Measurements from ENCODE around the gene PGLYRP2. TPM values are rescaled to one million over a fixed set of nuclear protein-coding genes. Genes with fewer than 3 reads are reported as not detected.
"Not testable (repeated sequence)": the region's sequence is repeated elsewhere in the genome, so short reads cannot be mapped to it uniquely, and the experiment has no call there.

The PGLYRP2 gene, protein sequence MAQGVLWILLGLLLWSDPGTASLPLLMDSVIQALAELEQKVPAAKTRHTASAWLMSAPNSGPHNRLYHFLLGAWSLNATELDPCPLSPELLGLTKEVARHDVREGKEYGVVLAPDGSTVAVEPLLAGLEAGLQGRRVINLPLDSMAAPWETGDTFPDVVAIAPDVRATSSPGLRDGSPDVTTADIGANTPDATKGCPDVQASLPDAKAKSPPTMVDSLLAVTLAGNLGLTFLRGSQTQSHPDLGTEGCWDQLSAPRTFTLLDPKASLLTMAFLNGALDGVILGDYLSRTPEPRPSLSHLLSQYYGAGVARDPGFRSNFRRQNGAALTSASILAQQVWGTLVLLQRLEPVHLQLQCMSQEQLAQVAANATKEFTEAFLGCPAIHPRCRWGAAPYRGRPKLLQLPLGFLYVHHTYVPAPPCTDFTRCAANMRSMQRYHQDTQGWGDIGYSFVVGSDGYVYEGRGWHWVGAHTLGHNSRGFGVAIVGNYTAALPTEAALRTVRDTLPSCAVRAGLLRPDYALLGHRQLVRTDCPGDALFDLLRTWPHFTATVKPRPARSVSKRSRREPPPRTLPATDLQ
- total RNA-seq = under 1 TPM; 0.07 TPM

GRCh38 chr19:15479391-15480345, at the start of gene PGLYRP2:
PGLYRP2 (minus strand) TSS chr19:15479501; CDS start chr19:15479371, 130 bp downstream.
- H3K27me3 Mint-ChIP-seq (ENCODE audit: low read depth) = no peaks in the 10 kb centered on the region
- no peak within 1 kb of the TSS for H3K4me3 Mint-ChIP-seq
- intact Hi-C loops (cut with micrococcal nuclease) = loop anchor here (1.0 kb wide), 1 partner anchor 77 kb away; no protein-coding TSS in a partner anchor
- CTCF ChIA-PET = interaction anchor here (0.9 to 1.1 kb wide), 4 partner anchors 16 to 325 kb away, joined by 3 to 7 read pairs (median 4); no protein-coding TSS in a partner anchor
- H3K27ac Mint-ChIP-seq = no peak within 1 kb of the TSS
- H3K4me1 Mint-ChIP-seq (ENCODE audit: low read depth) = peaks cover 34% of the 10 kb centered on the region
- H3K36me3 Mint-ChIP-seq (ENCODE audit: low read depth) = no peaks in the 10 kb centered on the region
- H3K9me3 Mint-ChIP-seq = no peaks in the 10 kb centered on the region
- DNase-seq = peak; percentile 35

GRCh38 chr19:15527705-15528104, 48.4 kb upstream of the PGLYRP2 start:
- CTCF ChIA-PET = interaction anchor here (0.6 to 0.9 kb wide), 3 partner anchors 28 to 48 kb away, joined by 3 to 7 read pairs (median 5); no protein-coding TSS in a partner anchor
- H3K27ac Mint-ChIP-seq = no peak overlapping the region
- intact Hi-C loops (cut with micrococcal nuclease) = no loop called here
- peaks cover 2% of the 10 kb centered on the region for H3K36me3 Mint-ChIP-seq (ENCODE audit: low read depth)
- no peak overlapping the region for H3K4me3 Mint-ChIP-seq
- no peaks in the 10 kb centered on the region for H3K27me3 Mint-ChIP-seq (ENCODE audit: low read depth)
- H3K4me1 Mint-ChIP-seq (ENCODE audit: low read depth) = peaks cover 14% of the 10 kb centered on the region
- no peak for DNase-seq
- peaks cover 5% of the 10 kb centered on the region for H3K9me3 Mint-ChIP-seq

- intact Hi-C loops (cut with micrococcal nuclease) = no loop called here
- H3K9me3 Mint-ChIP-seq = peaks cover 5% of the 10 kb centered on the region
- H3K4me1 Mint-ChIP-seq (ENCODE audit: low read depth) = peaks cover 7% of the 10 kb centered on the region
Measured at GRCh38 chr19:15526408-15526807, 47.1 kb upstream of the PGLYRP2 start.

GRCh38 chr19:15525291-15525690, 46.0 kb upstream of the PGLYRP2 start:
- H3K9me3 Mint-ChIP-seq = peaks cover under 1% of the 10 kb centered on the region
- no peaks in the 10 kb centered on the region for H3K27me3 Mint-ChIP-seq (ENCODE audit: low read depth)
- intact Hi-C loops (cut with micrococcal nuclease) = no loop called here
- H3K36me3 Mint-ChIP-seq (ENCODE audit: low read depth) = peaks cover under 1% of the 10 kb centered on the region
- no peak for DNase-seq
- H3K27ac Mint-ChIP-seq = no peak overlapping the region
- H3K4me3 Mint-ChIP-seq = no peak overlapping the region
- peaks cover 7% of the 10 kb centered on the region for H3K4me1 Mint-ChIP-seq (ENCODE audit: low read depth)
- CTCF ChIA-PET = interaction anchor here (0.6 kb wide), 2 partner anchors 317 to 420 kb away, joined by 3 read pairs; no protein-coding TSS in a partner anchor

More at GRCh38 chr19:15526408-15526807, 47.1 kb upstream of the PGLYRP2 start:
- peaks cover 2% of the 10 kb centered on the region for H3K36me3 Mint-ChIP-seq (ENCODE audit: low read depth)
- H3K4me3 Mint-ChIP-seq = no peak overlapping the region
- no peaks in the 10 kb centered on the region for H3K27me3 Mint-ChIP-seq (ENCODE audit: low read depth)
- DNase-seq = no peak
- H3K27ac Mint-ChIP-seq = no peak overlapping the region
- CTCF ChIA-PET = no interaction called here

- Mint-ChIP-seq H3K27ac (no peak overlapping the region), H3K4me1 (ENCODE audit: low read depth) (peaks cover 7% of the 10 kb centered on the region), H3K27me3 (ENCODE audit: low read depth) (no peaks in the 10 kb centered on the region), H3K36me3 (ENCODE audit: low read depth) (no peaks in the 10 kb centered on the region), H3K4me3 (no peak overlapping the region), H3K9me3 (no peaks in the 10 kb centered on the region)
- CTCF ChIA-PET = interaction anchor here (0.8 kb wide), 1 partner anchor 105 kb away, joined by 3 read pairs; no protein-coding TSS in a partner anchor
- intact Hi-C loops (cut with micrococcal nuclease) = no loop called here
- DNase-seq = no peak
Measured at GRCh38 chr19:15524781-15525180, 45.5 kb upstream of the PGLYRP2 start.

- no peak overlapping the region for H3K4me3 Mint-ChIP-seq
- H3K9me3 Mint-ChIP-seq = peaks cover 12% of the 10 kb centered on the region
- H3K27ac Mint-ChIP-seq = no peak overlapping the region
- H3K4me1 Mint-ChIP-seq (ENCODE audit: low read depth) = peaks cover 15% of the 10 kb centered on the region
- H3K27me3 Mint-ChIP-seq (ENCODE audit: low read depth) = no peaks in the 10 kb centered on the region
- intact Hi-C loops (cut with micrococcal nuclease) = no loop called here
- DNase-seq = no peak
- CTCF ChIA-PET = no interaction called here
- peaks cover 6% of the 10 kb centered on the region for H3K36me3 Mint-ChIP-seq (ENCODE audit: low read depth)
Measured at GRCh38 chr19:15519433-15519976, 40.2 kb upstream of the PGLYRP2 start.

DNA sequence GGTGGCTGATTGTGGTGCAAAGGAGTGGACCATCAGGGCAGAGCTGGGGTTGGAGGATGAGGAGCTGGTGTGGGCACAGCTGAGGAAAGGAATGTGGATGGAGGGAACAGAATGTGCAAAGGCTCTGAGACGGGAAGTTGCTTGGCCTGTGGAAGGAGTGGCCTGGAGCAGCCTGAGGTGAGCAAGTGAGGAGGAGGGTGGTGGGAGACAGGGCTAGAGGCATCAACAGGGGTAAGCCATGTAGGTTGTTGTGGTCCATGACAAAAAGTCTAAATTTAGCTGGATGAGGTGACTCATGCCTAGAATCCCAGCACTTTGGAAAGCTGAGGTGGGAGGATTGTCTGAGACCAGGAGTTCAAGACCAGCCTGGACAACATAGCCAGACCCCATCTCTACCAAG, 38.5 kb upstream of the PGLYRP2 start:
- Mint-ChIP-seq H3K27me3 (ENCODE audit: low read depth) (no peaks in the 10 kb centered on the region), H3K27ac (no peak overlapping the region), H3K4me1 (ENCODE audit: low read depth) (peaks cover 16% of the 10 kb centered on the region), H3K4me3 (no peak overlapping the region), H3K36me3 (ENCODE audit: low read depth) (peaks cover 6% of the 10 kb centered on the region), H3K9me3 (peaks cover 12% of the 10 kb centered on the region)
- intact Hi-C loops (cut with micrococcal nuclease) = no loop called here
- CTCF ChIA-PET = no interaction called here
- DNase-seq = no peak

- DNase-seq = no peak
- Mint-ChIP-seq H3K9me3 (peaks cover 12% of the 10 kb centered on the region), H3K4me1 (ENCODE audit: low read depth) (peaks cover 16% of the 10 kb centered on the region), H3K36me3 (ENCODE audit: low read depth) (peaks cover 6% of the 10 kb centered on the region), H3K27ac (no peak overlapping the region), H3K4me3 (no peak overlapping the region), H3K27me3 (ENCODE audit: low read depth) (no peaks in the 10 kb centered on the region)
- CTCF ChIA-PET = no interaction called here
- intact Hi-C loops (cut with micrococcal nuclease) = no loop called here
Measured at GRCh38 chr19:15516363-15516762, 37.1 kb upstream of the PGLYRP2 start.

- not testable (repeated sequence) for H3K27me3 Mint-ChIP-seq (ENCODE audit: low read depth); DNase-seq; H3K36me3 Mint-ChIP-seq (ENCODE audit: low read depth)
- CTCF ChIA-PET = interaction anchor here (0.6 kb wide), 2 partner anchors 864 to 868 kb away, joined by 3 read pairs; no protein-coding TSS in a partner anchor
- H3K4me3 Mint-ChIP-seq = peak overlapping the region; percentile 34
- peaks cover 19% of the 10 kb centered on the region for H3K4me1 Mint-ChIP-seq (ENCODE audit: low read depth)
- peak overlapping the region; percentile 87 for H3K27ac Mint-ChIP-seq
- intact Hi-C loops (cut with micrococcal nuclease) = loop anchor here (2.0 kb wide), 2 partner anchors 18 to 48 kb away; no protein-coding TSS in a partner anchor
- H3K9me3 Mint-ChIP-seq = peaks cover 12% of the 10 kb centered on the region
Measured at GRCh38 chr19:15515227-15515625, 35.9 kb upstream of the PGLYRP2 start.

- CTCF ChIA-PET = no interaction called here
- intact Hi-C loops (cut with micrococcal nuclease) = no loop called here
Measured at GRCh38 chr19:15511671-15512424, 32.5 kb upstream of the PGLYRP2 start.

GRCh38 chr19:15508035-15508710, 28.9 kb upstream of the PGLYRP2 start, which contains the start of gene CYP4F22:
CYP4F22 (plus strand) TSS chr19:15508525; CDS start chr19:15525337, 16,812 bp downstream.
- H3K36me3 Mint-ChIP-seq (ENCODE audit: low read depth) = no peaks in the 10 kb centered on the region
- H3K27me3 Mint-ChIP-seq (ENCODE audit: low read depth) = peaks cover 17% of the 10 kb centered on the region
- CTCF ChIA-PET = no interaction called here
- H3K4me3 Mint-ChIP-seq = peak within 1 kb of the TSS; percentile 69
- peaks cover 13% of the 10 kb centered on the region for H3K4me1 Mint-ChIP-seq (ENCODE audit: low read depth)
- no peak within 1 kb of the TSS for H3K27ac Mint-ChIP-seq
- H3K9me3 Mint-ChIP-seq = no peaks in the 10 kb centered on the region
- intact Hi-C loops (cut with micrococcal nuclease) = no loop called here
- DNase-seq = no peak

More at GRCh38 chr19:15511671-15512424, 32.5 kb upstream of the PGLYRP2 start:
- Mint-ChIP-seq H3K4me1 (ENCODE audit: low read depth) (peaks cover 29% of the 10 kb centered on the region), H3K36me3 (ENCODE audit: low read depth) (peaks cover 6% of the 10 kb centered on the region), H3K9me3 (peaks cover 8% of the 10 kb centered on the region), H3K4me3 (no peak overlapping the region), H3K27ac (no peak overlapping the region), H3K27me3 (ENCODE audit: low read depth) (peaks cover 17% of the 10 kb centered on the region)
- DNase-seq = no peak

Measured in activated naive CD4-positive, alpha-beta T cell treated with anti-CD3 and anti-CD28 coated beads for 36 hours (primary cell).